Chondrocyte (in vitro differentiated cells): Measurements from ENCODE around the gene SFTA2. TPM values are rescaled to one million over a fixed set of nuclear protein-coding genes. Genes with fewer than 3 reads are reported as not detected.
A peak's percentile ranks its signal among the peaks of the same experiment; 100 is the strongest.

Experiments
- DNase-seq: peaks from one replicate; pipeline ENCODE4 v3.0.0; 2021; ENCODE audit warnings: mixed read lengths, low spot score
- H3K27ac Mint-ChIP-seq: one replicate; pipeline ENCODE4 v1.8.0; 2021; ENCODE audit warnings: mild to moderate bottlenecking, moderate library complexity, mixed read lengths; ENCODE audit not compliant: unreplicated experiment
- H3K27me3 Mint-ChIP-seq: 2 replicates; pipeline ENCODE4 v1.8.0; 2021; ENCODE audit warnings: low read depth, mixed read lengths
- H3K36me3 Mint-ChIP-seq: 2 replicates; pipeline ENCODE4 v1.8.0; 2021; ENCODE audit warnings: low read depth, mixed read lengths
- H3K4me1 Mint-ChIP-seq: 2 replicates; pipeline ENCODE4 v1.8.0; 2021; ENCODE audit warnings: low read depth, mild to moderate bottlenecking, mixed read lengths
- H3K4me3 Mint-ChIP-seq: one replicate; pipeline ENCODE4 v1.8.0; 2021; ENCODE audit warnings: mild to moderate bottlenecking, moderate library complexity, mixed read lengths; ENCODE audit not compliant: unreplicated experiment
- H3K9me3 Mint-ChIP-seq: 2 replicates; pipeline ENCODE4 v1.8.0; 2021; ENCODE audit warnings: low read depth, mixed read lengths
- CTCF ChIP-seq: fragments of 200-600 bp; sonication (generic); IDR thresholded peaks from 2 replicates; pipeline ENCODE4 v1.5.0; 2021; ENCODE audit warnings: antibody characterized with exemption, mild to moderate bottlenecking, moderate library complexity
- total RNA-seq: library from RNA; stranded (reverse); gene quantifications from 3 replicates; pipeline ENCODE4 v1.2.1, GENCODE V29; 2021

SFTA2 gene
- total RNA-seq, 1 donor from 2014 or later = not detected

DNA sequence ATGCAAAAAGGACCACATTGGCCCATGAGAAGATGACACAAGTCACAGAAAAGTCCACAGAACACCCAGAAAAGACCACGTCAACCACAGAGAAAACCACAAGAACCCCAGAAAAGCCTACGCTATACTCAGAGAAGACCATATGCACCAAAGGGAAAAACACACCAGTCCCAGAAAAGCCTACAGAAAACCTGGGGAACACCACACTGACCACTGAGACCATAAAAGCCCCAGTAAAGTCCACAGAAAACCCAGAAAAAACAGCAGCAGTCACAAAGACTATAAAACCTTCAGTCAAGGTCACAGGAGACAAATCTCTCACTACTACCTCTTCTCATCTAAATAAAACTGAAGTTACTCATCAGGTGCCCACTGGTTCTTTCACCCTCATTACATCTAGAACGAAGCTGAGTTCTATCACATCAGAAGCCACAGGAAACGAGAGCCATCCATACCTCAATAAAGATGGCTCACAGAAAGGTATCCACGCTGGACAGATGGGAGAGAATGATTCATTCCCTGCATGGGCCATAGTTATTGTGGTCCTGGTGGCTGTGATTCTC, 20.0 kb upstream of the SFTA2 start:
- TF ChIP-seq CTCF = no peak
- peaks cover 58% of the 10 kb centered on the region for H3K27me3 Mint-ChIP-seq
- DNase-seq = no peak
- H3K27ac Mint-ChIP-seq = no peak overlapping the region
- H3K9me3 Mint-ChIP-seq = peaks cover 18% of the 10 kb centered on the region
- no peak overlapping the region for H3K4me3 Mint-ChIP-seq
- H3K36me3 Mint-ChIP-seq = peaks cover 15% of the 10 kb centered on the region
- H3K4me1 Mint-ChIP-seq = peaks cover 9% of the 10 kb centered on the region

DNA sequence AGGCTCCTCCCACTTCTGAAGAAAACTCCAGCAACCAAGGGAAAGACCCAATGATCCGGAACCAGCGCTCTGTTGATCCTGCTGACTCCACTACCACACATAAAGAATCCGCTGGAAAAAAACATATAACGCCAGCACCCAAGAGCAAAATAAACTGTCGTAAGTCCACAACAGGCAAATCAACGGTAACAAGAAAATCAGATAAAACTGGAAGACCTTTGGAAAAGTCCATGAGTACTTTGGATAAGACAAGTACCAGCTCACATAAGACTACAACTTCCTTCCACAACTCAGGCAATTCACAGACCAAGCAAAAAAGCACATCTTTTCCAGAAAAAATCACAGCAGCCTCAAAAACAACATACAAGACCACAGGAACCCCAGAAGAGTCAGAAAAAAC, 16.8 kb upstream of the SFTA2 start:
- no peak for DNase-seq
- TF ChIP-seq CTCF = no peak
- H3K4me1 Mint-ChIP-seq = no peaks in the 10 kb centered on the region
- H3K27ac Mint-ChIP-seq = no peak overlapping the region
- no peak overlapping the region for H3K4me3 Mint-ChIP-seq
- peaks cover 15% of the 10 kb centered on the region for H3K36me3 Mint-ChIP-seq
- H3K9me3 Mint-ChIP-seq = peaks cover 18% of the 10 kb centered on the region
- peaks cover 50% of the 10 kb centered on the region for H3K27me3 Mint-ChIP-seq

DNA sequence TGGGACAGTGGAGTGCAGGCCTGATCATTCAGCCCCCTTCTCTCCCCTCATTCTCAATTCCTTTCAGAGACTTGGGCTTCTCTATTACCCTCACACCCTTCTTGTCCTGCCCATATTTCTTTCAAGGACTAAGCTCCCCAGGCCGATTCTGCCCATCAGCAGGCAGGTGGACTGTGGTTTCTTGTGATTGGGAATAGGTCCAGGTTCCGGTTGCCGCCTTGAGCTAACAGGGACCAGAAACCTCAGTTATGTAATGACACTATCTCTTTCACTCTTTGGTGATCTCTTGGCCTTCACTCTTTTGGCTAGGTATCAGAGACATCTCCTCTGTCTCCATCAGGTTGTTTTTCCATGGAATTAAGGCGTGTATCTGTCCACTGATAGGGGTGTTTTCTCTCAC, 15.3 kb upstream of the SFTA2 start:
- H3K4me3 Mint-ChIP-seq = no peak overlapping the region
- H3K27ac Mint-ChIP-seq = no peak overlapping the region
- no peak for DNase-seq
- peaks cover 15% of the 10 kb centered on the region for H3K36me3 Mint-ChIP-seq
- peaks cover 8% of the 10 kb centered on the region for H3K4me1 Mint-ChIP-seq
- H3K27me3 Mint-ChIP-seq = peaks cover 42% of the 10 kb centered on the region
- H3K9me3 Mint-ChIP-seq = peaks cover 18% of the 10 kb centered on the region
- TF ChIP-seq CTCF = no peak

- DNase-seq = no peak
- Mint-ChIP-seq H3K36me3 (peaks cover 6% of the 10 kb centered on the region), H3K27me3 (peaks cover 24% of the 10 kb centered on the region), H3K9me3 (no peaks in the 10 kb centered on the region), H3K4me3 (no peak overlapping the region), H3K27ac (no peak overlapping the region), H3K4me1 (peaks cover 12% of the 10 kb centered on the region)
- TF ChIP-seq CTCF = no peak
These were observed 13.3 kb upstream of the SFTA2 start for GRCh38 chr6:30945281-30945680.

DNA sequence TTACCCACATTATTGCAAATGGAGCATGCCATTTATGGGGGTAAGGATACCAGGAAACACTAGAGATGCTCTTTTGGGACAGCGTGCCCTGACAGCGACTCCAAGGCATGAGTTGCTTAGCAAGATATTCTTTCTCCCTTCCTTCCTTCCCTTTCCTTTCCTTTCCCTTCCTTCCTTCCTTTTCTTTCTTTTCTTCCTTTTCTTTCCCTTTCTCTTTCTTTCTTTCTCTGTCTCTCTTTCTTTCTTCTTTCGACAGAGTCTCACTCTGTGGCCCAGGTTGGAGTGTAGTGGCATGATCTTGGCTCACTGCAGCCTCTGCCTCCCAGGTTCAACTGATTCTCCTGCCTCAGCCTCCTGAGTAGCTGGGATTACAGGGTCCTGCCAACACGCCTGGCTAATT, 12.1 kb upstream of the SFTA2 start:
- Mint-ChIP-seq H3K4me1 (peaks cover 12% of the 10 kb centered on the region), H3K27ac (peak overlapping the region; percentile 55), H3K9me3 (no peaks in the 10 kb centered on the region), H3K36me3 (no peaks in the 10 kb centered on the region), H3K4me3 (no peak overlapping the region), H3K27me3 (peaks cover 13% of the 10 kb centered on the region)
- DNase-seq = no peak
- no peak for TF ChIP-seq CTCF
